HepG2 (cell line): ENCODE measurements around the gene TRIM7. TPM values are rescaled to one million over a fixed set of nuclear protein-coding genes. Genes with fewer than 3 reads are reported as not detected.

Source experiments
- HMG20A ChIP-seq: IDR thresholded peaks from 2 replicates; pipeline ENCODE4 v1.6.1; 2016; ENCODE audit warnings: borderline replicate concordance
- HNRNPH1 ChIP-seq: fragments of 200-400 bp; formaldehyde crosslinking; optimal IDR thresholded peaks from 2 replicates; pipeline ENCODE3; 2017; ENCODE audit warnings: mild to moderate bottlenecking, low read depth, low read length
- MTA1 ChIP-seq: sonication (generic); formaldehyde crosslinking; IDR thresholded peaks from 2 replicates; pipeline ENCODE4 v1.4.0; 2020; ENCODE audit warnings: missing genetic modification reagents, mild to moderate bottlenecking, borderline replicate concordance
- NFKBIZ ChIP-seq: IDR thresholded peaks from 2 replicates; pipeline ENCODE4 v1.6.1; 2018; ENCODE audit warnings: missing genetic modification reagents, missing compliant biosample characterization
- NR0B2 ChIP-seq: sonication (generic); formaldehyde crosslinking; IDR thresholded peaks from 2 replicates; pipeline ENCODE4 v1.4.0; 2020; ENCODE audit warnings: mild to moderate bottlenecking, missing genetic modification reagents
- RBM39 ChIP-seq: fragments of 200-400 bp; formaldehyde crosslinking; IDR thresholded peaks from one replicate; pipeline ENCODE4 v1.6.1; 2018; ENCODE audit warnings: antibody characterized with exemption, mild to moderate bottlenecking, low read depth, low read length; ENCODE audit not compliant: poor library complexity, severe bottlenecking
- REPIN1 ChIP-seq: sonication (generic); formaldehyde crosslinking; IDR thresholded peaks from 2 replicates; pipeline ENCODE4 v1.8.0; 2022; ENCODE audit warnings: missing genetic modification reagents, low read depth, mild to moderate bottlenecking, borderline replicate concordance
- SAFB2 ChIP-seq: sonication (generic); formaldehyde crosslinking; IDR thresholded peaks from 2 replicates; pipeline ENCODE4 v1.5.1; 2020; ENCODE audit warnings: missing genetic modification reagents, low read depth, mild to moderate bottlenecking, borderline replicate concordance
- SPEN ChIP-seq: sonication (generic); formaldehyde crosslinking; IDR thresholded peaks from 2 replicates; pipeline ENCODE4 v1.5.1; 2020; ENCODE audit warnings: low read depth, mild to moderate bottlenecking, missing genetic modification reagents
- TBP ChIP-seq: sonication (generic); formaldehyde crosslinking; IDR thresholded peaks from 2 replicates; pipeline ENCODE4 v1.5.0; 2020; ENCODE audit warnings: missing genetic modification reagents
- TCF7 ChIP-seq: sonication (generic); IDR thresholded peaks from 2 replicates; pipeline ENCODE4 v1.6.1; 2016; ENCODE audit warnings: antibody characterized with exemption, low read depth
- TFDP1 ChIP-seq: IDR thresholded peaks from 2 replicates; pipeline ENCODE4 v1.6.1; 2016; ENCODE audit warnings: missing compliant biosample characterization, missing genetic modification reagents, borderline replicate concordance
- UBTF ChIP-seq: sonication (generic); formaldehyde crosslinking; IDR thresholded peaks from 2 replicates; pipeline ENCODE4 v1.4.0; 2020; ENCODE audit warnings: mild to moderate bottlenecking, missing genetic modification reagents
- ZHX1 ChIP-seq: sonication (generic); formaldehyde crosslinking; IDR thresholded peaks from 2 replicates; pipeline ENCODE4 v1.8.1; 2022; ENCODE audit warnings: low read depth, mild to moderate bottlenecking, missing genetic modification reagents
- ZNF124 ChIP-seq: sonication (generic); formaldehyde crosslinking; IDR thresholded peaks from 2 replicates; pipeline ENCODE4 v1.4.0; 2020; ENCODE audit warnings: missing genetic modification reagents
- ZNF263 ChIP-seq: sonication (generic); formaldehyde crosslinking; IDR thresholded peaks from 2 replicates; pipeline ENCODE4 v1.4.0; 2020; ENCODE audit warnings: missing genetic modification reagents
- ZNF501 ChIP-seq: sonication (generic); formaldehyde crosslinking; IDR thresholded peaks from 2 replicates; pipeline ENCODE4 v1.5.1; 2020; ENCODE audit warnings: mild to moderate bottlenecking, moderate library complexity, missing genetic modification reagents
- ZNF552 ChIP-seq: sonication (generic); formaldehyde crosslinking; IDR thresholded peaks from 2 replicates; pipeline ENCODE4 v1.9.0; 2022; ENCODE audit warnings: missing genetic modification reagents, mild to moderate bottlenecking, borderline replicate concordance
- ZNF558 ChIP-seq: sonication (generic); formaldehyde crosslinking; IDR thresholded peaks from 2 replicates; pipeline ENCODE4 v1.9.0; 2022; ENCODE audit warnings: mild to moderate bottlenecking, missing genetic modification reagents, borderline replicate concordance
- ZNF576 ChIP-seq: sonication (generic); formaldehyde crosslinking; IDR thresholded peaks from 2 replicates; pipeline ENCODE4 v1.4.0; 2020; ENCODE audit warnings: mild to moderate bottlenecking, missing genetic modification reagents
- ZNF776 ChIP-seq: sonication (generic); formaldehyde crosslinking; IDR thresholded peaks from 2 replicates; pipeline ENCODE4 v1.4.0; 2020; ENCODE audit warnings: mild to moderate bottlenecking, missing genetic modification reagents
- ZNF792 ChIP-seq: IDR thresholded peaks from 2 replicates; pipeline ENCODE4 v1.6.1; 2016
- ZSCAN9 ChIP-seq: IDR thresholded peaks from 2 replicates; pipeline ENCODE4 v1.6.1; 2016; ENCODE audit warnings: borderline replicate concordance
- polyA plus RNA-seq, 8 experiments: library from polyadenylated mRNA; depleted of rRNA in 3 of 8; stranded (reverse) in 7 of 8; unstranded in 1 of 8; fragments of >200 nt; fragmentation: Illumina TruSeq in 4 of 8; extraction: Trizol in 4 of 8; gene quantifications; 2 replicates each; pipeline versions ENCODE4 v1.2.1 to v1.2.3, GENCODE V29; 2011 to 2016; ENCODE audit warnings: low read depth in 4 of 8, missing spikeins in 1 of 8, mixed read lengths in 1 of 8; ENCODE audit not compliant: insufficient read depth in 1 of 8
- total RNA-seq, 5 experiments: library from RNA; depleted of rRNA; stranded (reverse); fragments of >200 nt; fragmentation: Illumina TruSeq; extraction: Trizol; gene quantifications; 2 replicates each; pipeline ENCODE4 v1.2.3, GENCODE V29; 2016; ENCODE audit warnings: low read depth in 1 of 5

The TRIM7 gene
- total and polyA plus RNA-seq, 2 of the 13 experiments (the other 11 are each of a cell fraction or from before 2014, with no cell fraction given): 0.13 TPM; not detected in 1

GRCh38 chr5:181217111-181217802 is 12.3 kb upstream of the TRIM7 start (continued):
- no peak for TF ChIP-seq RBM39
- no peak for TF ChIP-seq TBP
- peak; percentile 64; the same call in 1 of the 2 replicates for TF ChIP-seq NR0B2
- peak; percentile 41; the same call in 1 of the 2 replicates for TF ChIP-seq ZNF776 (CRISPR knock-in tag)
- TF ChIP-seq ZNF263 (CRISPR knock-in tag): no peak
- TF ChIP-seq SPEN (CRISPR knock-in tag): peak; percentile 50; the same call in 1 of the 2 replicates
- TF ChIP-seq ZHX1 (CRISPR knock-in tag): 0 out of 2 replicates have a peak, but pooled peaks have one; percentile 32
- TF ChIP-seq REPIN1 (CRISPR knock-in tag): no peak
- TF ChIP-seq ZNF124 (CRISPR knock-in tag): no peak
- TF ChIP-seq TFDP1 (CRISPR knock-in tag): peak; percentile 53; the same call in 1 of the 2 replicates
- 0 out of 2 replicates have a peak, but pooled peaks have one; percentile 69 for TF ChIP-seq ZNF576 (CRISPR knock-in tag)
- 0 out of 2 replicates have a peak, but pooled peaks have one; percentile 47 for TF ChIP-seq UBTF (CRISPR knock-in tag)
- TF ChIP-seq TCF7: no peak
- TF ChIP-seq ZNF501 (CRISPR knock-in tag): 0 out of 2 replicates have a peak, but pooled peaks have one; percentile 29
- no peak for TF ChIP-seq ZSCAN9 (CRISPR knock-in tag)
- no peak for TF ChIP-seq ZNF552 (CRISPR knock-in tag)
- TF ChIP-seq SAFB2 (CRISPR knock-in tag): no peak
- no peak for TF ChIP-seq HMG20A (CRISPR knock-in tag)
- 0 out of 2 replicates have a peak, but pooled peaks have one; percentile 46 for TF ChIP-seq ZNF558 (CRISPR knock-in tag)
- peak; percentile 67; the same call in 1 of the 2 replicates for TF ChIP-seq MTA1
- no peak for TF ChIP-seq HNRNPH1
- no peak for TF ChIP-seq NFKBIZ (CRISPR knock-in tag)
- TF ChIP-seq ZNF792 (CRISPR knock-in tag): 0 out of 2 replicates have a peak, but pooled peaks have one; percentile 10
